GM13976 (cell line): ENCODE results near the gene GBX2.

Source experiments
- DNase-seq: peaks from one replicate; pipeline ENCODE4 v3.0.0; 2012; ENCODE audit warnings: low spot score
- in situ Hi-C: fragments of 300-500 bp; cut with MboI; formaldehyde crosslinking; loops from one replicate; pipeline ENCODE4 v1.12.0; 2022; ENCODE audit warnings: low sequenced_read_pairs, mixed read lengths, inconsistent platforms; ENCODE audit not compliant: unreplicated experiment
- TF ChIP-seq, protein P1 (sequence below): IDR thresholded peaks from 2 replicates; pipeline ENCODE4 v1.5.1; 2012; ENCODE audit warnings: borderline replicate concordance, mild to moderate bottlenecking; ENCODE audit not compliant: insufficient read depth; ENCODE audit errors: extremely low read depth, missing control alignments, control extremely low read depth

The GBX2 gene

DNA sequence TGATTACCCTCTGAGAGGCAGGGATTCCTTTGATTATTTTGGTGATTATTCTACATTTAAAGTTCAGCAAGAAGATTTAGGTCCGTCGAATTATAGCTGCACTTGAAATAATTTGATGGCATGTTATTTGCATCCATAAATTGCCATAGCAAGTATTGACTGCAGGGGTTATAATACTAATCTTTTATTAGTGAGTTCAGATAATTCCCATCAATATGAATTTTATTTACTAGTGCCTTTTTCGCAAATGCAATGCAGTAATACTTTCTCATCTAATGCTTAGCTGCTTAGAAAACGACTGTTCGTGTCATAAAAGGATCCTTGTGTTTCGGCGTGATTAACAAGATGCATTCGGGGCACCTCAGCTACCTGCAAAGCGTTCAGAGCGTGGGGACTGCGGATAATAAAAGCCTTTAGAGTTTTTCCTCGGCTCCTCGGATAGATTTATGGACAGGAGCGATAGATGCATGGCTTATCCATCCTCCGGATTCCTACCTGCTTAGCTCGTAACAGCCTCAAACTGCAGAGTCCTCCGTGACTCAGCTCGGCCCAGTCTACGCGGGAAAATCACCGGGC is 2.5 kb upstream of the GBX2 start:
- DNase-seq, result no peak
- in situ Hi-C loops, result loop anchor here (10.0 kb wide), 1 partner anchor 386 kb away; no protein-coding TSS in a partner anchor
- TF ChIP-seq, protein P1, sequence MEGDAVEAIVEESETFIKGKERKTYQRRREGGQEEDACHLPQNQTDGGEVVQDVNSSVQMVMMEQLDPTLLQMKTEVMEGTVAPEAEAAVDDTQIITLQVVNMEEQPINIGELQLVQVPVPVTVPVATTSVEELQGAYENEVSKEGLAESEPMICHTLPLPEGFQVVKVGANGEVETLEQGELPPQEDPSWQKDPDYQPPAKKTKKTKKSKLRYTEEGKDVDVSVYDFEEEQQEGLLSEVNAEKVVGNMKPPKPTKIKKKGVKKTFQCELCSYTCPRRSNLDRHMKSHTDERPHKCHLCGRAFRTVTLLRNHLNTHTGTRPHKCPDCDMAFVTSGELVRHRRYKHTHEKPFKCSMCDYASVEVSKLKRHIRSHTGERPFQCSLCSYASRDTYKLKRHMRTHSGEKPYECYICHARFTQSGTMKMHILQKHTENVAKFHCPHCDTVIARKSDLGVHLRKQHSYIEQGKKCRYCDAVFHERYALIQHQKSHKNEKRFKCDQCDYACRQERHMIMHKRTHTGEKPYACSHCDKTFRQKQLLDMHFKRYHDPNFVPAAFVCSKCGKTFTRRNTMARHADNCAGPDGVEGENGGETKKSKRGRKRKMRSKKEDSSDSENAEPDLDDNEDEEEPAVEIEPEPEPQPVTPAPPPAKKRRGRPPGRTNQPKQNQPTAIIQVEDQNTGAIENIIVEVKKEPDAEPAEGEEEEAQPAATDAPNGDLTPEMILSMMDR, result no peak

DNA sequence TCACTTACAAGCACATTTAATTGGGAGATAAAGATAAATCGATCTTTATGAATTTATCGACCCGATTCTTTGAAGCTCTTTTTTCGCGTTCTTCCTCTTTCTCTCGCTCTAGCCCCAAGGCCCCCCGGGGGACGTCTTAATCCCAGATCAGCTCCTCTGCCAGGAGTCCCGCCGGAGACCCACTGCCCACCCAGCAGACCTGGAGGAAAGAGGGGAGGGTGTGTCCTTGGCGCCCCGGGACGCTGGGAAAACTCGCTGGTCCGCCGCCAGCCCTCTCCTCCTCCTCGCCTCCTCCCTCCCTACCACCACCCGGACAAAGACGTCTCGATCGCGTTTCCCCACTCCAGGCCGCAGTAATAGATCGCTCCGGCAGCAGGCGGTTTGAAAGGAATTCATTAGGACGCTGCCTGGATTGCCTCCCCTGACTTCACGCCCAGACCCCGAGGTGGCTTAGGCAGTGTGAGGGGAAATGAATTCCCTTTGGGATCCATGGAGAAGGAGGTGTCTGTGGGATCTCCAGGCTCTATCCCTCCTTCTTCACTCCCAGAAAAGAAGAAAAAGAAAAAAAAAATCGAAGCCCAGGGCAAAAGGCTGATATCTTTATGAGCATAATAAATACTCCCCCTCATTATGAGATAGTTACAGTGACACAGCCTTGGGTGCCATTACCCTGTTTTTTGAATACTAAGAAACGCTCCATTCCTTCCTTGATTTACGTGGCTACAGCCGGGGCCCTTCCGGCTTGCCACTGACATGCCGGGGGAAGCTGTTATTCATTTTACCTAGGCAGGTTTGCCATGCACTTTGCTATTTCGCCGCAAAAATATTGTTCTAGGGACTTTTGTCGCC is 1.8 kb upstream of the GBX2 start:
- TF ChIP-seq, protein P1, result no peak
- no peak for DNase-seq
- in situ Hi-C loops, result loop anchor here (10.0 kb wide), 1 partner anchor 385 kb away; no protein-coding TSS in a partner anchor

DNA sequence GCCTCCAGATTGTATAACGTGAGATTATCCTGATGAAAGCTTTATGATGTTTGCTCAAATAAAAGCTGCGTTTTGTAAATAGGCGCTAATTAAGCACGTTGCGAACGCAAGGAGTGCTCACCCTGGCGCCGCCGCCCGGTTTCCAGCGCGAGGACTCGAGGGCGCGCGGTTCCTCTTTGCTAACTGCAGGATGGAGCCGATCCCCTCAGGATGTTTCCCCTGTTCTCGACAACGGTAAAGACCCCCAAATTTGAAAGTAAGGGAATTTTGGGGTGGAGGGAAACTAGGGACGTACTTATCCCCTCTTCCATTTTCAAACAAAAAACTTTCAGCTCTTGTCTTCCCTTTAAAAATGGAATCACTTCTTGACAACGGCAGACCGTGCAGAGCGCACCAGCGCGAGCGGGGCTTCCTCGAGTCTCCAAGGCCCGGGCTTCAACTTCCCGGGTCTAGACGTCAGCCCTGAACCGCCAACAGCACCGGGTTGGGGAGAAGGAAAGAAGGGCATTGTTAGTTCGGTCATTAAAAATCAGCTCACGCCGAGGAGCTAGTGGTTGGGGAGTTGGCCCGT is 1.1 kb upstream of the GBX2 start:
- DNase-seq, result no peak
- TF ChIP-seq, protein P1, result no peak
- in situ Hi-C loops, result no loop called here

DNA sequence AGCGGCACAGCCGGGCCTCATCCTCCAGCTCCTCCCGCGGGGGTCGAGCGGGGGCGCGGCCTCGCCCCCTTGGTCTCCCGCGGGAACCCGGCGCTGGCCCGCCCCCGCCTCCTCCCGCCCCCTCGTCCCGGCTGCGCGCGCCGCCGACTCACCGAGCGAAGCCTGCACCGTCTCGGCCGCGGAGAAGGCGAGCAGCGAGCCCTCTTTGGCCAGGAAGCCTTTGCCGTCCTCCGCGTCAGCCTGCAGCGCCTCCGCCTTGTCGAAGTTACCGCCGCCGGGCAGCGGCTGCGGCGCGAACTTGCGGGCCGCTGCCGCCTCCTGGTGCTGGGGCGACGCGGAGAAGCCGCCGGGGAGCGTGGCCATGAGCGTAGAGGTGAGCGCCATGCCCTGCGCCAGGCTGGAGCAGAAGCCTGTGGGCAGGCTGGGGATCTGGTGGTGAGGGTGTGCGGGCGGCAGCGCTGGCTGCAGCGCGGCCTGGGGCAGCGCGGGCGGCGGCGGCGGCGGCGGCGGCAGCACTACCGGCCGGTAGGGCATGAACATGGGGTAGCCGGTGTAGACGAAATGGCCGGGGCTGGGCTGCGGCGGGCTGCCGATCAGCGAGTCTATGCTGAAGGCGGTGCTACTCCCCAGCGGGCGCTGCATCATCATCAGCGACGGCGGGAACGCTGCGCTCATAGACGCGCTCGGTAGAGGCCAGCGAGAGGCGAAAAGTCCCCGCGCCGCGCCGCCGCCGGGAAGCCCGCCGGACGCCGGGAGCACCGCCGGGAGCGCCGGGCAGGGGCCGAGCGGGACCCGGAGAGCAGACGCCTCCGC is 683 bp downstream of the GBX2 start:
- in situ Hi-C loops, result no loop called here
- peak; percentile 41 for DNase-seq
- TF ChIP-seq, protein P1, result no peak

GRCh38 chr2:236166796-236167296 is 1.3 kb downstream of the GBX2 start:
- in situ Hi-C loops, result no loop called here
- TF ChIP-seq, protein P1, result no peak
- no peak for DNase-seq
